Stimulated activated CD8-positive, alpha-beta memory T cell treated with anti-CD3 and anti-CD28 coated beads, Interleukin-2, amount 100 ng/mL, for 1 hour (primary cell): Measurements from ENCODE around the gene OTOS.
A peak's percentile ranks its signal among the peaks of the same experiment; 100 is the strongest.

Source experiments
- DNase-seq, 2 donors: peaks; one replicate each; pipeline ENCODE4 v3.0.0-alpha.2; 2020; ENCODE audit warnings: low read depth in 2 of 2

The OTOS gene

DNA sequence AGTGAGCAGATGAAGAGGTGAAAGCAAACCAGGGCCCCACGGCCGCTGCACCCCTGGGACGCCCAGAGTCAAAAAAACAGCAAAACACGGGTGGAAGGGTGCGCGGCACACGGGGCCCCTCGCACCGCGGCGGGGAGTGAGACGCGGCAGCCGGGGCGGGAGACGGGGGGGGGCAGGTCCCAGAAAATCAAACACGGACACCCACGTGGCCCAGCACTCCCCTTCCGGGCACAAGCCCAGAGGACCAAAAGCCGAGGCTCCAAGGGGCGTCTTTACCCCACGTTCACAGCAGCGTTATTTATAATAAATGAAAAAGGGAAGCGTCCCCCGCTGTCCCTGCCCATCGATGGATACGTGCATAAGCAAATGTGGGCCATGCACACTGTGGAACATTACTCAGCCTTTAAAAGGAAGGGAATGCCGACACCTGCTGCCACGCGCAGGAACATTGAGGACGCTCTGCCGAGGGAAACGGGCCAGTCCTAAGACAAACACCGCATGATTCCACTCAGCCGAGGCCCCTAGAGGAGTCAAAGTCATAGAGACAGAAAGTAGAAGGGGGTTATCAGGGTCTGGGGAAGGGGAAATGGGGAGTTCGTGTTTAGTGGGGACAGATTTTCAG, 3.7 kb downstream of the OTOS start:
- no peak for DNase-seq

DNA sequence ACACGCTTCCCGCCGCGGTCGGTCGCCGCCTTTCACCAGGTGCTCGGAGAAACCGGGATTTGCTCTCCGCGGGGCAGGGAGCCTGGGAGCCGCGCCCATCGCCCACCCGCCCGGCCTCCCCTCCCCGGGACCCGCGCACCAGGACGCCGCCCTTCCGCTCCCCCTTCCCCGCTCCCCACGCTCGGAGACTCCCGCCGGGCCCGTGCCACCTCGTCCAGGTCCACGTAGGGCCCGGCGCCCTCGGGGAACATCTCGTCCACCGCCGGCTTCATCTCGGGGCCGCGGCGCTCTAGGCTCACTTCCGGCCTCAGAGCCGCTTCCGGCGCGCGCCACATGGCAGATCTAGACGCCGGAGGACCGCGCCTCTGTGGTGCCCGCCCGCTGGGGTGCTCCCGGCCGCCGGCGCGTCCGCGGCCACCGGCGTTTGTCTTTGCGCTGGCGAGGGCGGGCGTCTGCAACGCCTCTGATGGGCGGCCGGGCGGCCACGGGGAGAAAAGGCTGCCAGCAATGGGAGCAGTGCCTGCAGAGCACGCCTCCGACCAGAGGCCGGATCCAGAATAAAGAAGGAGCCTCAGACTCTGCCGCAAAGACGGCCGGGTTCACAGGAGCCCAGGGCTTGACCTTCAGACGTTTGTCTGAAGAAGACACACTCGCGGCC, 4.3 kb downstream of the OTOS start, which contains the start of gene COPS9:
Gene COPS9, minus strand, starts transcription at position 293 of the 658 bp plus-strand sequence. Its CDS starts 21 bp downstream, at position 272.
- DNase-seq = peak; percentile 66 to 75

DNA sequence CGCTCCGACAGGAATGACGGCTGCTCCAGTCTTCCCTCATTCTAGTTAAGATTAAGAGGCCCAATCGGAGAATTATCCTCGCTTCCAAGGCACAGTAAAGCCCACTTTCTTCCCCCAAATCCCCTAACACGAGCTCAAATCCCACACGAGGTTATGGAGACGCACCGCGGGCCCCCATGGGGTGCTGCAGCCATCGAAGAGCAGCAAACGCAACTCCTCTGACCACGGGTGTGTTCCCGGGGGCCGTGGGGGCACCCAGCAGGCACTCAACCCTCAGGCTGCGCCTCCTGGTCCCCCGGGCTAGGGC, 4.8 kb downstream of the OTOS start:
- DNase-seq = no peak

DNA sequence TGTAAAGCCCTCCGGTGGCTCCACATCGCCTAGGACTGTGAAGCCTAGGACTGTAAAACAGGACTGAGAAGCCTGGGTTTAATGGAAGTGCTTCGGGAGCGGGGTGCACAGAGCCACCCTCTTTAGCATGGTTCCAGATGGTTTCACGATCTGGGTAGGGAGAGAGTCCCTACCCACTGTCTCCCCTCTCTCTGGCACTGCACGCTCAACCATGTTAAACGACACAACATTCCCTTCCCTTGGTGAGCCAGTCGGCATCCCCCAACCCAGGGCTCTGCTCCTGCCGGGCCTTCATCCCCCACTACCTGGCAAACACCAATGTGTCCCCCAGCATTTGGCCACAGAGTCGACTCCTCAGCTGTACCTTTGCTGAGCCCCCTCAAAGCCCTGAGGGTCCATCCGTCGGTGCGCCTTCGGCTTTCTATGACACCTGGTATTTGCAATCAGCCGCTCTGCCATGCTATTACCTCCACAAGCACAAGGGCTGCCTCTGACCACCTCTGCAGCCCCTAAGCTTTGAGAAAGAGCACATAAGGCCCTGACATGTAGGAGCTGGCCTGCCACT, 5.4 kb downstream of the OTOS start:
- no peak for DNase-seq

DNA sequence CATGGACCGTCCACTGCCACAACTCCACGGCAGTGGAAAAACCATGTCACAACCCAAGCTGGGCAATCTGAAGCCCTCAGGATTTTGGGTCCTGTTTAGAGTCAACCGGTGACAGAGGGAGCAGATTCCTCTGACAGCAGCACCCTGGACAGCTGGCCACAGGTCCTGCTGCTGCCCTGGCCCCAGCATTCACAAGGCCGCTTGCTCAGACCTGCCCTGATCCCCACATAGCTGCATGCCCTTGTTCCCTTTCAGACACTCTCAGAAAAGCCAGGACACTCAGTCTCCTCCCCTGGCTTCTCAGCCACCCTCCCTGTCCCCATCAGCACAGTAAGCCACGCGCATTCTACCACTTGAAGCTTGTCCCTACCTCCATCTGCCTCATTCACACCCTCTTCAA, 6.0 kb downstream of the OTOS start:
- no peak for DNase-seq

DNA sequence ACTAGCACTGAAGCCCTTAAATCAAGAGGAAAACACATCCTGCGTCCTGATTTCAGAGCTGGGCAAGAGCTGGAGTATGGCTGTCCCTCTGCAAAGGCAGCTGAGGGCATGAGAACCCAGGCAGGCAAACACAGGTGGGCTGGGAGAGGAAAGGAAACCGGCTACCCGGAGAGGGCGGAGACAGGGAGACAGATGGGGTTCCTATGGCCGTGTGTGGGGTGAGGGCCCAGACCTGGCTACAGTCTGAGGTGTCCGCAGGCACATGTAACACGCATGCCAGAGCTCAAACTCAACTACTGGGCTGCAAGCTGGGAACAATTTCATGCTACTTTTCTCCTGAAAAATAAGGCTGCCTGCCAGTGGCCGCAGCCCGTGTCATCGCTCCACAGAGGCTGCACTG, 7.1 kb downstream of the OTOS start:
- no peak for DNase-seq

DNA sequence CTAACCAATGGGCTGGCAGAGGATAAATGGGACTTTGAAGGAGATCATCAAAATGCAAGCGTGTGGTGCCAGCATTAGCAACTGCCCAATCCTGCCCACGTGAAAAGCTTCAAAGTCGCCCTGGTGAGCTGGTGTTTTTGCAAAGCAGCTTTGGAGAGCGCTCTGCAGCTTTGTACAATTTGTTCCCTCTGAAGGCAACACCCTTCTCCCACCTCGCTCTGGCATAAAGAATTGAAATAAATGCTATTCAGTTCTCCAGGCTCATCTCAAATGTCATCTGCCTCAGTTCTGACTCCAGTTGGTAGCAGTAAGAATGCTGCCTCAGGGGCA, 7.8 kb downstream of the OTOS start:
- DNase-seq = no peak

DNA sequence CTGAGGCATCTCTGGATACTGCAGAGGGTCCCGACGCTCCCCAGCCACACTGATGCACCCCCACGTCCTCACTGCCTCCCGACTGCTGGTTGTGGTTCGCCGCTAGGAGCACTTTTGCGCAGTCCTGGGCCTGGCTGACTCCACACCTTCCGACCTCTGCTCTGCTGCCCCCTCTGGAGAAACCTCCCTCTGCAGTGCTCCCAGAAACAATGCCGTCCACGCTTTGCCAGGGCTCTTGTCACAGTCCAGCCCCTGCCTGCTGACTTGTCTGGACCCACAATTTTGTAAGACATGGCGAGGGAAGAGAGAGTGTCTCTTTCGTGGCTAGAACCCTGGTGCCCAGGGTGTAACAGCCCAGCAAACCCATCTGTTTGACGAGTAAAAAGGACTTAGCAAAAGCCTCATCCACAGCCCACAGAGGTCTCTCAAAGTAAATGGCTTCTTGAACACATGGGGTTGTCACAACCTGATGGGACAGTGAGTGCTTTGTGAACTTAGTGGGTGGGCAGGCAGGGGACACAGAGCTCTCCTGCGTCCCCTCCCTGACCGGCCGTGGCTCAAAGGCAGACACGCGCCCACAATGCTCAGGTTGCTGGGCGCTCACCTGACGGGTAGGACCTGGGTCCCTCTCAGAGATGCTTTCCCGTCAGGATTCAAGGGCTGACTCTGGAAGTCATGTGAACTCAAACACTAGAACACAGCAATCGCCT, 8.4 kb downstream of the OTOS start:
- DNase-seq = no peak

DNA sequence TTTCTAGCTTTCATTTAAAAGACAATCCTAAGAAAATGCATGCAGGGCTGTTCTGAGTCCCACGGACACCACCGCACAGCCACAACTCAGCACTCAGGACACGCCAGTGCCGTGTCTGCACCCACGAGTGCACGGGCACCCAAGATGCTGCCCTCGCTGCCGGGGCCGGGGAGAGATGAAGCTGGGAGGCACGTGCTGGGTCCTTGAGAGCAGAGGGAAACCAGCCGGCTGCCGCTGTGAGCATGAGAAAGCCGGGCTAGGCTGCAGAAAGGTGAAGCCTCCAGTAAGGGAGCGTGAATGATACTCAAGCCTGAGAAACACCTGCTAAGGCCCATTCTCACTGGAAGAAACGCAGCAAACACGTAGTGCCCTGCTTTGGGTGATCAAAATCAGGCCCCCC, 9.2 kb downstream of the OTOS start:
- no peak for DNase-seq

DNA sequence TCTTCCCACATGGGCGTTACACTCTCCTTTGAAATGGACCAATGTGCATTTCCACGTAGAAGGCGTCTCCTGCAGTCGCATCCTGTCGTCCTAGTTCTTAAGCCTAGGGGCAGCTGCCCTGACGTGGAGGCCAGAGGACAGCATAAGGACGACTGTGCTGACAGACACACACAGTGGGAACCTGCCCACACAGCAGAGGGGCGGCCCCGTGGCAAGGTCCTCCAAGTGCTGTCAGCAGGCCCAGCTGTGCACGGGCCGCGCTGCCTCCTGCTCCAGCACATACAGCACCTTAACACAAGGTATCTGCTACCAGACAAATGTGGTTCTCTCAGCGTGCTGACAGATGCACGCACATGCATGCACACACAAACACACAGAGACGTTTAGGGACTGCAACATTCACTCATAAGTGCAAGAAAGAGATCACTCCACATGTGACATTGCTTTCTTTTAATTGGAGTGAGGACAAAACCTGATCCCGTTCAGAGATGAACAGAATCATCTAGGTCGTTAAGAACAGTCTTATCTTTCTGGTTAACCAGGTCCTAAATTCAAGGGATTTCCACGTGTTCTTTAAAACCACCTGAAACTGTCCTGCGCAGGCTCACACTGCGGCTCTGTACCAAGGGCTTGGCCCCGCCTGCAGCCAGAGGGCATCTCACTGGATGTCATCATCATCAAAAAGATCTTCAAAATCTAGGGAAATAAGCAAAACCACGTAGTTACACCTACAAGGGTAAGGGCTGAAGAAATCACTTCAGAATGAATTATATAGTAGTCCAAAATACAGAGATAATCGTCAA, 9.9 kb downstream of the OTOS start:
- DNase-seq = no peak

DNA sequence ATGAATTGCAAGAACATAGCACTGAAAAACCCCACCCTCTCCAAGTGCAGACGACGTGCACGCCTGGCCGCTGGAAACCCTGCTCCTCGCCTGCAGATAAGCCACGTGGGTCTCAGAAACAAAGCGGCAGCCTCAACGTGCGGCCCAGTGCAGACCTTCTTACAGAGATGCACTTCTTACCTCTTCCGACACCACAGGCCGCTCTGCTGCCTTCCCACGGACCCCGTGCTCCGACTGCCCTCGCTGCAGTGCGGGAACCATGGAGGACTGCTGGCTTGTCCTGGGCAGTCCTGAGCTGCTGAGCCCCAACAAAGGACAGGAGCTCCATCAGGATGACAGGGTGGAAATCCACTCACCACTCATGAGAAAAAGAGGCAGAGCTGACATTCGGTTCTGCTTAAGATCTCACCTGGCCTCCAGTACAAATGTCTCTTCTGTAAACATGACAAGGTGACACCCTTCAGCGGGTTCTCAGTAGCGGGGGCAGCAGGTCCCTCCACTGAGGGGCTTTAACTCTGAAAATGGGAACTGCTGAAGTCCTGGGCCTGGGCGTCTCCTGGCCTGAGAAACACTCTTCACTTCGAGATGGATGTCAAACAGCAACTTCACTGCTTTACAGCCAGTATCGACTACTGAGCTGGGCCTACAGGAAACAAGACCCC, 10.6 kb downstream of the OTOS start:
- no peak for DNase-seq

DNA sequence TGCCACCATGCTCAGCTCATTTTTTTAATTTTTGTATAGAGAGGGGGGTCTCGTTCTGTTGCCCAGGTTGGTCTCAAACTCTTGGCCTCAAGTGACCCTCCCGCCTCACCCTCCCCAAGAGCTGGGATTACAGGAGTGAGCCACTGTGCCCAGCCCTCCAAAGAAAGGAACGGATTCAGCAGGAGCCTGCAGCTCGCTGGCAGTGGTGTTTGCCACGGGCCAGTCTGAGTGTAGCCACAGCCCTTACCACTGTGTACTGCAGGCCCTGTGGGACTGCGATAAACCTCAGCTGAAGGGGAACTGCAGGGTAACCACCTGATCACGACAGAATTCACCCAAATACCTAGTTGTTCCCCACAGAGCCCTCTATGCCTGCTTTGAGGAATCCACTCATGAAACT, 11.1 kb downstream of the OTOS start:
- no peak for DNase-seq

DNA sequence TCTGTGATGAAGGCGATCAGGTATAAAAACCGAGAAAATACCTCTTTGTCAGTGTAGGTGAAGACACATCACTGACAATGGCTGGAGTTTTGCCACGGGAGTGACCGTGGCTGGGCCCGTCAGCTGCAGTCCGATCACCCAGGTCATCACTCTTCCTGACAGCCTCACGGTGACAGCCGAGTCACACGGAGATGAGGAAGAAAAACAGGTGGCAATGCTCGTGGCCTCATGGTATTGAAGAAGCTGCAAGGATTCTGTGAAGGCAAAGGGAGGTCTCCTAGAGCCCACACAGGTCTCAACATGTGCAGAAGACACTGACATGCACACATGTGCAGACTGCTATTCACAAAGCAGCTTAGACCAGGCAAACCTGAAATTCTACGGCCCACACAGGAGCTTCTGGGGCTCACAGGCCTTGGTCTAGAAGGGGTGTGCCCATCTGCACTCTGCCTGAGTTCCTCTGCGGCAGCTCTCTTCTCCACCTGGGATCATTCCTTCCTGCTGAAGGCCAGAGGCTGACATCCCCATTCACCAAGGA, 11.8 kb downstream of the OTOS start:
- no peak for DNase-seq

DNA sequence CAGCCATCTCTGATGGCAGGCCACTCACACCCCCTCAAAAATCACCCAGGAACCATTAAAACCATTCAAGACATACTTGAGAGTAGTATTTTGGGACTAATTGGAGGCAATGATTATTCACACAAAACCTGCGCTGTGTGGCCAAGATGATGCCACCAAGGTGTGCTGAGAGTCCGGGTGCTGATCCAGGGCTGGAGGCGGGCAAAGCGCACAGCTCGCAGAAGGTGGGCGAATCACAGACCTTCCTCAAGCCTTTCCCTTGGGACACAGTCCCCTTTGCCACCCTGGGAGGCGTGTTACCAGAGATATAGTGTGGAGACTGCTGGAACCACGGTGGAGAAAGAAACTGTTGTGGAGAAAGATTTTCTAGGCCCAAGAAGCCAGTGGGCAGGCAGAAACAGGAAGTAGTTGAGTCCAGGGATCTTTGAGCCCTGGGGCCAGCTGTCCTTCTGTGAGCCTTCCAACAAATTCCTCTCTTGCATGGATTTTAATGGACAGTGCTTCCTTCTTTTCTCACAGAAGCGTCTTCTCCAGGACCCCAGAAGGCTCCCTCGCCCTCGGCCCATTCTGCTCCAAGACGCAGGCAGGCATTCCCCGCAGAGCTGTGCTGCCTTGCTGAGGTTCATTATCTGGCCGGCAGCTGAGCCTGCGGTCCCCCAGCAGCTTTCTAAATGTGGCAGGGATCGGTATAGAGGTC, 12.4 kb downstream of the OTOS start:
- DNase-seq = no peak

DNA sequence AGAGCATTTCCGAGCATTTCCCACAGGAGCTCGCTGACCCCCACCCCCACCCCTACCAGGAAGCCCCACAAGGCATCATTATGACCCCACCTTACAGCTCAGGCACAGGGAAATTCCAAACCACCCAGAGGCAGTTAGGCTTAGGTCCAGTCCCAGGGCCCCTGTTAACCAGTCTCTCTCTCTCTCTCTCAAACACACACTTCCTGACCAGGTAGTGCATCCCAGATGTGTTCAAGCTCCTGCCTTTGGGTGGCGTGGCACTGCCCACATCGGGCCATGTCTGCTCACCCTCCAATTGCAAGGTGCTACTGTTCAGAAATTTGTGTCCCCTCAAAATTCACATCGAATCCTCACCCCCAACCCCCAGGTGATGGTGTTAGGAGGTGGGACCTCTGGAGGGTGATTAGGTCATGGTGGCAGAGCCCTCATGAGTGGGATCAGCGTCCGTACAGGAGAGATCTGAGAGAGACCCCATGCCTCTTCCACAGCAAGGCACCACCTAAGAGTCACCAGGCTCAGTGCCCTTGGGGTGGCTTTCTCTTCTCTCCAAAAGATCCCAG, 13.2 kb downstream of the OTOS start:
- DNase-seq = no peak

DNA sequence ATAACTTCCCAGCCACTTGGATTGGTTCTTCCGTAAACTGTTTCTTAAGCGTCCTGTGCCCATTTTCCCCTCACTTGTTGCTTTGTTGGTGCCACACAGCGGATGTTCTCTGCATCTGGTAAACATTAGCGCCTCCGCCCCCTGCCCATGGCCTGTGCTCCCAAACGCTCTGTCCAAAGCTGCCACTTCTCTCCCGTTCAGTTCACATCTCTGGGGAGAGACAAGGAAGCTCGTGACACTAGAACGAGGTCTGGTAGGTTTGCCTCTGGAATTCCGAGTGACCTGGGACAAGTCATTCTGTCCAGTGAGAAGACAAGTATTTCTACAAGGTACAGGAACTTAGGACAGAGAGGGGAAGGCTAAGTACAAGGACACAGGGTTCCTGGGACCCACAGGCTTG, 13.7 kb downstream of the OTOS start:
- DNase-seq = no peak

DNA sequence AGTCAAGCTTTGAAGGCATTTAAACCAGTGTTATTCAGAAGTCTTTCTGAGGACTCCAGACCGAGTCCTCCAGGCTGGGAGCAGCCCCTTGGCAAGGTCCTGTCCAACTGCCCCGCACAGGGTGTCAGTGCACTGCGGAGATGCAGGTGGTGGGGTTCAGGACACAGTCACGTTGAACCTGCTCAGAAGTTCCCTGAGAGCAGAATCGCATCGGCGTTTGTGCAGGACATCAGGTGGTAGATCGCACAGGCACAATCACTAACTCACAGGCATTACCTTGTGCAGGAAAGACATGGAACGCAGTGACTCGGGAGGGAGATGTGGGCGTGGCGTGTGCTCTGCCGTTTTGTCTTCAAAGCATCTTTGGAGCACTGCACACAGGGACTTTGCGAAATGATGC, 14.7 kb downstream of the OTOS start:
- no peak for DNase-seq

DNA sequence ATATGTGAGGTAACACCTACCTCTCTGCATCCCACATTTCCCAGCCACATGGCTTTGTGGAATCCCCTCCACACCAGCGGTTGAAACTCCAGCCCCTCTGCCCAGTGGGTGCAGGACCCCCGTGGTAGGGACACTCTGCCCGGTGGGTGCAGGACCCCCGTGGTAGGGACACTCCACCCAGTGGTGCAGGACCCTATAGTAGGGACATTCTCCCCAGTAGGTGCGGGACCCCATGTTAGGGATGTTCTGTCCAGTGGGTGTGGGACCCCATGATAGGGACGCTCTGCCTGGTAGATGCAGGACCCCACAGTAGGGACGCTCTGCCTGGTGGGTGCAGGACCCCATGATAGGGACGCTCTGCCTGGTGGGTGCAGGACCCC, 15.8 kb downstream of the OTOS start:
- no peak for DNase-seq

DNA sequence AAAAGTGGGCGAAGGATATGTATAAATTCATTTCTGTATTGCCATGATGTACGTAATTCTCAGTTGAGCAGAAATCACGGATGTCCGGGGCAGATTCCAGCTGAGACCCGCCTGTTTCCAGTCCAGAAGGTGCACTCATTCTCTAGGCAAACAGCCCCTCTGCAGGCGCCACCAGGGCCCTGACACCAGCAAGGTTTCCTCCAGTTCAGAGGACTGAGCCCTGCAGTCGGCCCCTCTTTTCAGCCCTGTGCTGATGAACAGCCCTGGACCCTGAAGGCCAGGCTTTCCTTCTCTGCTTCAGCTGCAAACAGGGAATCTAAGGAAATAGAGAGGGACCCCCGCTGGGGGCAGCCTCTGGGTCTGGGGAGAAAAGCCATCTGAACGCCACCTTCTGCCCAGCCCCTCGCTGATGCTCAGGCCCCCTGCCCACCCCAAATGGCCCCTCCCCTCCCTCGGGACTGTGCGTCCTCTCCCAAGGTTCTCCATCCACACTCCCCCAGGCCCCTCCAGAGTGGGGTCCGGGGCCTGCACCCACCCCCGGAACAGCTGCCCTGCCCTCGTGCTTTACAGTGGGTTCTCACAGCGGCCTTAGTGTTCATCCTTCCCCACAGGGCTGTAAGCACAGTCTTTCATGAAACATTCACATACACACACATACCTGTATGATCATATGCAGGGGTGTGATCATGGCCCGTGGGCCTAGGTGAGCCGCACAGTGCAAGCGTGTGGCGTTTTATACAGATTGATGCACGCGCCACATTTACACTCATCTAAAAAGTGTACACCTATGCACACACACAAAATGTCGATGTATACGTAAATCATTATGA, 16.4 kb downstream of the OTOS start:
- no peak for DNase-seq

DNA sequence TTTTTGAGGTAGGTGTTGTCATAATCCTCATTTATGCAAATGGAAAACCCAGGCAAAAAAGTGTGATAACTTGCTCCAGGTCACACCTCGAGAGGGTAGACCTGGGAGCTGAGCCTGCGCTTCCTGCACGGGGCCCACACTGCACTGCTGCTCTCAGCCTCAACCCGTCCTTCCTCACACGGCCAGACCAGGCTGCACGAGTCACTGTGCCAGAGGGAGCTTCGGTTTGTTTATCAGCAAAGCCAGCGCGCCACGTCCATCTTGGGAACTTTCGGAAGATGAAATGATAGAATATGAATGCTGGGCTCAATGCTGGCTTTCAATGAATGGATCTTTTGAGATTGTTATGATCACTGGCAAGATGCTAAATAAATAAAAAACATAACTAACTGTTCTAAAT, 18.8 kb downstream of the OTOS start:
- DNase-seq = no peak
